GM12878 (cell line): ENCODE data around the gene PARN. TPM values are rescaled to one million over a fixed set of nuclear protein-coding genes. Genes with fewer than 3 reads are reported as not detected.
"Not testable (repeated sequence)": the region's sequence is repeated elsewhere in the genome, so short reads cannot be mapped to it uniquely, and the experiment has no call there.

Experiments used
- ATAC-seq: fragments of 200-7000 bp; cut with Tn5 transposase; 3 replicates; pipeline ENCODE4 v1.9.1; 2020; ENCODE audit warnings: mild to moderate bottlenecking, moderate library complexity
- BruUV-seq: library from RNA; stranded (reverse); fragments of 400-500 nt; replicated peaks from 2 replicates; lab custom pipeline; 2021; lab: Mats Ljungman, UMichigan
- CTCF ChIA-PET: fragments of 300-600 bp; sonication (Branson Sonifier 250); formaldehyde crosslinking; extraction: SDS; loops from one replicate; lab custom pipeline; 2021; ENCODE audit warnings: inconsistent platforms; lab: Yijun Ruan, JAX
- POLR2A ChIA-PET: fragments of 350-600 bp; formaldehyde crosslinking; extraction: SDS; loops from one replicate; lab custom pipeline; 2021; ENCODE audit warnings: inconsistent platforms; lab: Charles Lee
- RAD21 ChIA-PET: fragments of 300-600 bp; sonication (Branson Sonifier 250); formaldehyde crosslinking; loops from one replicate; lab custom pipeline; 2023; ENCODE audit warnings: antibody characterized with exemption; ENCODE audit not compliant: unreplicated experiment; lab: Charles Lee
- SMC1A ChIA-PET: fragments of 300-600 bp; sonication (Branson Sonifier 250); formaldehyde crosslinking; loops from one replicate; lab custom pipeline; 2023; ENCODE audit not compliant: unreplicated experiment, uncharacterized antibody; lab: Charles Lee
- DNase-seq: peaks from one replicate; pipeline ENCODE4 v3.0.0-alpha.2; 2011; ENCODE audit warnings: low read depth, low spot score
- FAIRE-seq: peaks from 3 replicates; lab custom pipeline; 2011; peaks lifted over from hg19 to GRCh38; lab: Jason Lieb, UNC
- H2AFZ ChIP-seq: 2 replicates; pipeline ENCODE4 v1.6.0; 2011; ENCODE audit warnings: low read depth, low read length, control low read depth; ENCODE audit not compliant: control insufficient read depth
- H3K27ac ChIP-seq: 2 replicates; pipeline ENCODE4 v1.5.1; 2011; ENCODE audit warnings: control low read depth; ENCODE audit not compliant: control insufficient read depth, insufficient read depth
- H3K27me3 ChIP-seq, 2 experiments: replicated peaks in 1 of 2; 2 replicates each; pipeline versions ENCODE4 v1.6.0 to v1.6.1; 2011; ENCODE audit warnings: low read length in 1 of 2; ENCODE audit not compliant: control insufficient read depth in 2 of 2, insufficient read depth in 2 of 2
- H3K36me3 ChIP-seq, 2 experiments: 2 replicates each; pipeline ENCODE4 v1.5.1; 2011; ENCODE audit warnings: low read length in 1 of 2; ENCODE audit not compliant: control insufficient read depth in 2 of 2, insufficient read depth in 2 of 2
- H3K4me1 ChIP-seq: 2 replicates; pipeline ENCODE4 v1.6.1; 2011; ENCODE audit warnings: mild to moderate bottlenecking, low read length, moderate library complexity, mixed read lengths; ENCODE audit not compliant: control insufficient read depth, insufficient read depth
- H3K4me2 ChIP-seq: 2 replicates; pipeline ENCODE4 v1.6.0; 2011; ENCODE audit warnings: control low read depth; ENCODE audit not compliant: control insufficient read depth, insufficient read depth
- H3K4me3 ChIP-seq: fragments of 200-600 bp; sonication (generic); 2 replicates; pipeline ENCODE4 v1.5.1; 2016
- H3K79me2 ChIP-seq: 2 replicates; pipeline ENCODE4 v1.6.0; 2011; ENCODE audit warnings: low read length; ENCODE audit not compliant: control insufficient read depth, insufficient read depth
- H3K9ac ChIP-seq: 2 replicates; pipeline ENCODE4 v1.8.0; 2011; ENCODE audit warnings: low read length, control low read depth, mixed read lengths; ENCODE audit not compliant: control insufficient read depth, insufficient read depth
- H3K9me3 ChIP-seq: replicated peaks from 3 replicates; pipeline ENCODE4 v1.5.1; 2011; ENCODE audit warnings: mild to moderate bottlenecking, low read length; ENCODE audit not compliant: control insufficient read depth, insufficient read depth
- H4K20me1 ChIP-seq: 2 replicates; pipeline ENCODE4 v1.6.0; 2011; ENCODE audit not compliant: control insufficient read depth, insufficient read depth
- BRCA1 ChIP-seq: IDR thresholded peaks from 2 replicates; pipeline ENCODE4 v1.6.1; 2011; ENCODE audit warnings: low read depth, low read length, improper control_type of control experiment
- FOS ChIP-seq: IDR thresholded peaks from 3 replicates; pipeline ENCODE4 v1.6.1; 2011; ENCODE audit warnings: borderline replicate concordance; ENCODE audit not compliant: insufficient read length; ENCODE audit errors: extremely low read depth
- MAX ChIP-seq: IDR thresholded peaks from 2 replicates; pipeline ENCODE4 v1.6.1; 2012; ENCODE audit warnings: low read depth, low read length, improper control_type of control experiment
- NFIC ChIP-seq: IDR thresholded peaks from 2 replicates; pipeline ENCODE4 v1.6.1; 2012; ENCODE audit warnings: low read depth, mild to moderate bottlenecking, inconsistent platforms, low read length, moderate library complexity
- NFXL1 ChIP-seq: fragments of 450-650 bp; IDR thresholded peaks from 2 replicates; pipeline ENCODE4 v1.6.1; 2017; ENCODE audit warnings: antibody characterized with exemption, mild to moderate bottlenecking, borderline replicate concordance
- PRDM15 ChIP-seq: fragments of 450-650 bp; formaldehyde crosslinking; IDR thresholded peaks from 2 replicates; pipeline ENCODE4 v1.4.0; 2020; ENCODE audit warnings: mild to moderate bottlenecking, moderate library complexity
- SMC3 ChIP-seq: IDR thresholded peaks from 2 replicates; pipeline ENCODE4 v1.6.1; 2011; ENCODE audit warnings: low read length, improper control_type of control experiment, borderline replicate concordance
- WGBS: methylation state at CpG from one replicate; pipeline ENCODE4 v1.1.6; 2016; ENCODE audit warnings: low lambda C conversion rate; ENCODE audit not compliant: insufficient replicate concordance, insufficient coverage; ENCODE audit errors: missing lambda C conversion rate; 5-methylcytosine and 5-hydroxymethylcytosine counted together
- in situ Hi-C: fragments of 300-500 bp; cut with MboI; formaldehyde crosslinking; loops from 9 replicates; pipeline ENCODE4 v1.14.3; 2018; ENCODE audit warnings: mixed read lengths
- intact Hi-C: fragments of 100-400 bp; cut with micrococcal nuclease; formaldehyde crosslinking; loops from one replicate; pipeline ENCODE4 v1.14.2; 2022; ENCODE audit not compliant: unreplicated experiment
- polyA plus RNA-seq, 11 experiments: library from polyadenylated mRNA; depleted of rRNA in 4 of 11; unstranded in 6 of 11; stranded (reverse) in 5 of 11; fragments of >200 nt; fragmentation: Nextera tagmentation in 4 of 11; fragmentation: Illumina TruSeq in 1 of 11; extraction: Ambion mirVana in 4 of 11; extraction: Trizol in 1 of 11; gene quantifications; 1 replicate in 1 of 11; 2 replicates in 10 of 11; pipeline versions ENCODE4 v1.2.1 to v1.2.3, GENCODE V29; 2011 to 2016; ENCODE audit warnings: inconsistent platforms in 2 of 11, missing spikeins in 2 of 11, low read depth in 1 of 11
- total RNA-seq, 4 experiments: library from RNA; depleted of rRNA in 3 of 4; stranded (reverse); fragments of >200 nt in 3 of 4; fragmentation: Illumina TruSeq in 1 of 4; extraction: Trizol in 1 of 4; gene quantifications; 2 replicates each; pipeline versions ENCODE4 v1.2.1 to v1.2.3, GENCODE V29; 2013 to 2021

Gene PARN
- total and polyA plus RNA-seq, 10 of the 15 experiments (the other 5 are each of a cell fraction or from before 2014, with no cell fraction given): 15.6 to 77.3 (median 47.7) TPM

GRCh38 chr16:14395710-14396304 is 234.3 kb downstream of the PARN start:
- DNase-seq, in situ Hi-C loops, CTCF ChIA-PET: not testable (repeated sequence)

GRCh38 chr16:14394834-14395233 is 235.2 kb downstream of the PARN start:
- H3K79me2 ChIP-seq: no peaks in the 10 kb centered on the region
- H3K4me1 ChIP-seq: peaks cover 8% of the 10 kb centered on the region
- no peak for ATAC-seq
- no peaks in the 10 kb centered on the region for H4K20me1 ChIP-seq
- H3K9ac ChIP-seq: no peak overlapping the region
- CTCF ChIA-PET: no interaction called here
- BruUV-seq: no TSS peak
- POLR2A ChIA-PET: interaction anchor here (0.6 kb wide), 2 partner anchors 78 to 155 kb away, joined by 7 to 8 read pairs; no protein-coding TSS in a partner anchor
- intact Hi-C loops (no loop called here), in situ Hi-C loops (loop anchor here (5.0 kb wide), 1 partner anchor 38 kb away; no protein-coding TSS in a partner anchor)
- H3K27ac ChIP-seq: no peak overlapping the region
- H3K9me3 ChIP-seq: no peaks in the 10 kb centered on the region
- H3K4me3 ChIP-seq: no peak overlapping the region
- H3K27me3 ChIP-seq: no peaks in the 10 kb centered on the region
- FAIRE-seq: no peak
- RAD21 ChIA-PET: interaction anchor here (0.7 kb wide), 1 partner anchor 70 kb away, joined by 3 read pairs; no protein-coding TSS in a partner anchor
- no peak overlapping the region for H3K4me2 ChIP-seq
- WGBS: 88% methylated on average over 3 of the region's 3 CpGs
- no peak overlapping the region for H2AFZ ChIP-seq
- SMC1A ChIA-PET: no interaction called here
- no peak for DNase-seq
- H3K36me3 ChIP-seq: no peaks in the 10 kb centered on the region
- TF ChIP-seq NFIC: no peak
- no peak for TF ChIP-seq FOS
- TF ChIP-seq PRDM15 (CRISPR knock-in tag): no peak
- TF ChIP-seq BRCA1: no peak
- TF ChIP-seq MAX: no peak
- no peak for TF ChIP-seq SMC3
- no peak for TF ChIP-seq NFXL1

More at GRCh38 chr16:14395710-14396304, 234.3 kb downstream of the PARN start:
- H3K27me3 ChIP-seq, POLR2A ChIA-PET, ATAC-seq, RAD21 ChIA-PET, H3K9me3 ChIP-seq, H3K4me2 ChIP-seq, H3K9ac ChIP-seq, H3K79me2 ChIP-seq, H2AFZ ChIP-seq, FAIRE-seq, H3K4me3 ChIP-seq, H3K36me3 ChIP-seq, intact Hi-C loops, H3K27ac ChIP-seq, BruUV-seq, H4K20me1 ChIP-seq, SMC1A ChIA-PET: not testable (repeated sequence)
- 66% methylated on average over 10 of the region's 10 CpGs for WGBS
- H3K4me1 ChIP-seq: peaks cover 15% of the 10 kb centered on the region
